Activated T-helper 1 cell treated with anti-CD3 and anti-CD28 coated beads, Interleukin-12 subunit alpha, Interleukin-12 subunit beta, Interleukin-2, Interleukin-4 antibody, amounts not matched to agents 30 ng/mL and 10 ng/mL and 1 ng/mL, durations not matched to agents 14 hours and 24 hours and 36 hours (primary cell): ENCODE data around the gene OTOP2. TPM values are rescaled to one million over a fixed set of nuclear protein-coding genes. Genes with fewer than 3 reads are reported as not detected.

Experiments used
- DNase-seq: peaks from one replicate; pipeline ENCODE4 v3.0.0; 2021; ENCODE audit warnings: low spot score
- H3K27ac Mint-ChIP-seq: one replicate; pipeline ENCODE4 v1.8.0; 2021; ENCODE audit warnings: mild to moderate bottlenecking, mixed read lengths
- H3K27me3 Mint-ChIP-seq: one replicate; pipeline ENCODE4 v1.8.0; 2022; ENCODE audit warnings: mild to moderate bottlenecking, moderate library complexity, mixed read lengths; ENCODE audit not compliant: insufficient read depth
- H3K36me3 Mint-ChIP-seq: one replicate; pipeline ENCODE4 v1.8.0; 2021; ENCODE audit warnings: low read depth, mixed read lengths
- H3K4me1 Mint-ChIP-seq: one replicate; pipeline ENCODE4 v1.8.0; 2021; ENCODE audit warnings: low read depth, mixed read lengths
- H3K4me3 Mint-ChIP-seq: one replicate; pipeline ENCODE4 v1.8.0; 2021; ENCODE audit warnings: mild to moderate bottlenecking, moderate library complexity, mixed read lengths
- H3K9me3 Mint-ChIP-seq: one replicate; pipeline ENCODE4 v1.8.0; 2021; ENCODE audit warnings: mixed read lengths
- intact Hi-C: fragments of 100-400 bp; cut with micrococcal nuclease; formaldehyde crosslinking; loops from one replicate; pipeline ENCODE4 v1.15.1; 2024
- total RNA-seq: library from RNA; stranded (reverse); gene quantifications from 2 replicates; pipeline ENCODE4 v1.2.3, GENCODE V29; 2022

The OTOP2 gene
- total RNA-seq, 1 donor from 2014 or later: not detected

- Mint-ChIP-seq H3K9me3 (no peaks in the 10 kb centered on the region), H3K4me1 (no peaks in the 10 kb centered on the region), H3K4me3 (no peak overlapping the region), H3K27ac (no peak overlapping the region), H3K27me3 (peaks cover 22% of the 10 kb centered on the region), H3K36me3 (no peaks in the 10 kb centered on the region)
- intact Hi-C loops: no loop called here
- DNase-seq: no peak
Observed at GRCh38 chr17:74888469-74888868, 35.6 kb upstream of the OTOP2 start.

- Mint-ChIP-seq H3K4me1 (no peaks in the 10 kb centered on the region), H3K36me3 (no peaks in the 10 kb centered on the region), H3K27ac (no peak overlapping the region), H3K4me3 (no peak overlapping the region), H3K27me3 (peaks cover 37% of the 10 kb centered on the region), H3K9me3 (no peaks in the 10 kb centered on the region)
- no peak for DNase-seq
- intact Hi-C loops: no loop called here
Observed at GRCh38 chr17:74890554-74890953, 33.5 kb upstream of the OTOP2 start.

- no peak for DNase-seq
- H3K4me3 Mint-ChIP-seq: no peak overlapping the region
- no peaks in the 10 kb centered on the region for H3K4me1 Mint-ChIP-seq
- peaks cover 44% of the 10 kb centered on the region for H3K27me3 Mint-ChIP-seq
- no peaks in the 10 kb centered on the region for H3K36me3 Mint-ChIP-seq
- H3K27ac Mint-ChIP-seq: no peak overlapping the region
- intact Hi-C loops: no loop called here
- no peaks in the 10 kb centered on the region for H3K9me3 Mint-ChIP-seq
Observed at GRCh38 chr17:74892013-74892841, 31.8 kb upstream of the OTOP2 start.

DNA sequence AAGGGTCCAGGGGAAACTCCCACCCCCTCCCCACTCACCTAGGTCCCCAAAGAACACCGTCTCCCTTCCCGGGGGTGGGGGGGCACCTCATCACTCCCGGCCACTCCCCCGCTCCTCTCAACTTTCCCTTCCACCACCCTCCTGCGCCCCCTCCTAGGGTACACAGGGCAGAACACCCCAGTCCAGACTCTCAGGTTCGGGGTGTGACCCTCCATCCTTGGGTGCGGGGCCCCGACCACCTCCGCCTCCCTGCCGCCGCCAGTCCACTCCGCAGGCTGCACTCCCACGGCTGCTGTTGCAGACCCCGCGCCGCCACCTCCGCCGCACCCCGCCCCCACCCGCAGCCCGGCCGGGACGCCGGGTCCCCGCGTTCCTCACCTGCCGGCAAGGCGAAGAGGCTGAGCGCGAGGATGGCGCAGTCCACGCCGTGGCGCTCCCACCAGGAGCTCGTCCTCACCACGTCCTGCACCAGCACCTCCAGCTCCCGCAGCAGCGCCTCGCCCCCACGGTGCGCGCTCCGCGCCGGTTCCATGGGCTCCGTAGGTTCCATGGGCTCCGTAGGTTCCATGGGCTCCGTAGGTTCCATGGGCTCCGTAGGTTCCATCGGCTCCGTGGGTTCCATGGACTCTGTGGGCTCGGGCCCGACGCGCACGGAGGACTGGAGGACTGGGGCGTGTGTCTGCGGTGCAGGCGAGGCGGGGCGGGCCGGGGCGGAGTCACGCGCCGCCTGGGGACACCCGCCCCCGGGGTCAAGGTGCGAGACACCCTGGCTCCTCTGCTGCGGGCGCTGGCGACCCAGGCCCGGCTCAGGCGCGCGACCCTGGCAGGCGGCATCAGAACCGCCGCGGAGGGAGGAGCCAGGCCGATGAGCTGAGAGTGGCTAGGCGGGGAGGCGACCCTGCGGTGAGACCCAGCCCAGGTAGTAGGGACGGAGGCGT is 30.8 kb upstream of the OTOP2 start, which contains the start of gene FADS6:
Gene FADS6 (minus strand): TSS at position 660 of the 938 bp plus-strand sequence. CDS start 38 bp downstream, at position 622.
- DNase-seq: no peak
- Mint-ChIP-seq H3K4me3 (no peak within 1 kb of the TSS), H3K9me3 (no peaks in the 10 kb centered on the region), H3K4me1 (no peaks in the 10 kb centered on the region), H3K27ac (no peak within 1 kb of the TSS), H3K36me3 (no peaks in the 10 kb centered on the region), H3K27me3 (peaks cover 44% of the 10 kb centered on the region)
- intact Hi-C loops: no loop called here

DNA sequence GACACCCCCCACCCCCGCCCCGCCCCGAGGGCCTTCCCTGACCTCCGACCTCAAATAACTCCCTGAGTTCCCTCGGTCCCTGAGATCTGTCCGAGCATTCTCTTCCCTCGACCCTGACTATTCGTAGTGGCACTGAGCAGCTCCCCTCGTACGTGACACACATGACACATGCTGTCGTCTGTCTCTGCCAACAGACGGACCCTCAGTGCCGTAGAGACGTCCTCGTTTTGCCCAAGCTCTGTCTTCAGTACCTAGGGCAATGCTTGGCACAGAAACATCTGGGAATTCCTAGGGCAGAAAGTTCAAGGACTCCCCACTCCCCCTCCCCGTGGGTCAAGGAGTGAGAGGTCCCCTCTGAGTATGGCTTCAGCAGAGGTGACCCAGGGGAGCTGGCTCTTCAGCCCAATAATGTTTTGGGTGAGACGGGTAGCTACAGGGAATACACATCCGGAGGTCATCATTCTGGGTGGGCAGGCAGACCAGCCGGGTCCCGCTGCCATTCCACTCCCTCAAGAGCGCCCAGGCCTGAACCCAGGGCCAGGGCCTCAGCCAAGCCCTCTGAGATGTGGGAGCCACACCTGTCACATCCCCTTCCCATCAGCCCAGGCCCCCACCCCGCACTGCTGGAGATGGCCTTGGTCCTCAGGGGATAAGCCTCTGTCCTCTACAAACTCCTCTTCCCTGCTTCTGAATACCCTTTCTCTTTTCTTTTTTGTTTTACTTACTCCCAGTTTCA is 30.0 kb upstream of the OTOP2 start:
- H3K27ac Mint-ChIP-seq: no peak overlapping the region
- no peaks in the 10 kb centered on the region for H3K4me1 Mint-ChIP-seq
- no peaks in the 10 kb centered on the region for H3K36me3 Mint-ChIP-seq
- H3K27me3 Mint-ChIP-seq: peaks cover 49% of the 10 kb centered on the region
- H3K4me3 Mint-ChIP-seq: no peak overlapping the region
- intact Hi-C loops: no loop called here
- no peak for DNase-seq
- no peaks in the 10 kb centered on the region for H3K9me3 Mint-ChIP-seq

GRCh38 chr17:74898376-74898946 is 25.6 kb upstream of the OTOP2 start:
- H3K4me1 Mint-ChIP-seq: no peaks in the 10 kb centered on the region
- intact Hi-C loops: no loop called here
- H3K4me3 Mint-ChIP-seq: no peak overlapping the region
- H3K27me3 Mint-ChIP-seq: peaks cover 37% of the 10 kb centered on the region
- H3K9me3 Mint-ChIP-seq: no peaks in the 10 kb centered on the region
- no peak for DNase-seq
- no peak overlapping the region for H3K27ac Mint-ChIP-seq
- H3K36me3 Mint-ChIP-seq: no peaks in the 10 kb centered on the region

- Mint-ChIP-seq H3K27ac (no peak overlapping the region), H3K4me1 (no peaks in the 10 kb centered on the region), H3K36me3 (no peaks in the 10 kb centered on the region)
Observed at GRCh38 chr17:74900208-74900607, 23.9 kb upstream of the OTOP2 start.

GRCh38 chr17:74901353-74902135 is 22.5 kb upstream of the OTOP2 start:
- Mint-ChIP-seq H3K27ac (no peak overlapping the region), H3K27me3 (peaks cover 12% of the 10 kb centered on the region), H3K4me3 (no peak overlapping the region), H3K9me3 (no peaks in the 10 kb centered on the region), H3K36me3 (no peaks in the 10 kb centered on the region), H3K4me1 (no peaks in the 10 kb centered on the region)
- no peak for DNase-seq
- intact Hi-C loops: no loop called here

More at GRCh38 chr17:74900208-74900607, 23.9 kb upstream of the OTOP2 start:
- no peak overlapping the region for H3K4me3 Mint-ChIP-seq
- DNase-seq: no peak
- intact Hi-C loops: no loop called here
- H3K9me3 Mint-ChIP-seq: no peaks in the 10 kb centered on the region
- peaks cover 25% of the 10 kb centered on the region for H3K27me3 Mint-ChIP-seq

- no peaks in the 10 kb centered on the region for H3K4me1 Mint-ChIP-seq
- H3K27ac Mint-ChIP-seq: no peak overlapping the region
- peaks cover 11% of the 10 kb centered on the region for H3K27me3 Mint-ChIP-seq
- no peak overlapping the region for H3K4me3 Mint-ChIP-seq
- H3K9me3 Mint-ChIP-seq: no peaks in the 10 kb centered on the region
- H3K36me3 Mint-ChIP-seq: no peaks in the 10 kb centered on the region
- intact Hi-C loops: no loop called here
- DNase-seq: no peak
Observed at GRCh38 chr17:74903034-74903433, 21.0 kb upstream of the OTOP2 start.

DNA sequence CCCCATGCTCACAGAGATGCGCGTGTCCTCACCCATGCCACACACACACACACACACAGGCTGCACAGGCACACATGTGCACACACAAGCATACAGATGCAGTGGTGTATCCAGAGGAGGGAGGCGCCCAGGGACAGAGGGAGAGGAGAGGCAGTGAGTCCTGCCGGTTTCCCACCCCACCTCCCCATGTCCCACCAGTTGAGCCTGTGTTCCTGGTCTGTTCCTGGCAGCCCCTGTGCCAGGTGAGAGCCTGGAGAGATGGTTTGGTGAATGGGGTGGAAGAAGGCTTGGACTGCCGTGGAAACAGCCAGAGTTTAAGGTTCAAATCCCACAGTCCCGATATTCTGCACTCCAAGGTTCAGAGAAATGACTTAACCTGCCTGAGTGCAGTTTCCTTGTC is 20.4 kb upstream of the OTOP2 start:
- H3K36me3 Mint-ChIP-seq: no peaks in the 10 kb centered on the region
- intact Hi-C loops: no loop called here
- no peak overlapping the region for H3K27ac Mint-ChIP-seq
- H3K4me1 Mint-ChIP-seq: no peaks in the 10 kb centered on the region
- DNase-seq: no peak
- peaks cover 6% of the 10 kb centered on the region for H3K27me3 Mint-ChIP-seq
- no peak overlapping the region for H3K4me3 Mint-ChIP-seq
- no peaks in the 10 kb centered on the region for H3K9me3 Mint-ChIP-seq

DNA sequence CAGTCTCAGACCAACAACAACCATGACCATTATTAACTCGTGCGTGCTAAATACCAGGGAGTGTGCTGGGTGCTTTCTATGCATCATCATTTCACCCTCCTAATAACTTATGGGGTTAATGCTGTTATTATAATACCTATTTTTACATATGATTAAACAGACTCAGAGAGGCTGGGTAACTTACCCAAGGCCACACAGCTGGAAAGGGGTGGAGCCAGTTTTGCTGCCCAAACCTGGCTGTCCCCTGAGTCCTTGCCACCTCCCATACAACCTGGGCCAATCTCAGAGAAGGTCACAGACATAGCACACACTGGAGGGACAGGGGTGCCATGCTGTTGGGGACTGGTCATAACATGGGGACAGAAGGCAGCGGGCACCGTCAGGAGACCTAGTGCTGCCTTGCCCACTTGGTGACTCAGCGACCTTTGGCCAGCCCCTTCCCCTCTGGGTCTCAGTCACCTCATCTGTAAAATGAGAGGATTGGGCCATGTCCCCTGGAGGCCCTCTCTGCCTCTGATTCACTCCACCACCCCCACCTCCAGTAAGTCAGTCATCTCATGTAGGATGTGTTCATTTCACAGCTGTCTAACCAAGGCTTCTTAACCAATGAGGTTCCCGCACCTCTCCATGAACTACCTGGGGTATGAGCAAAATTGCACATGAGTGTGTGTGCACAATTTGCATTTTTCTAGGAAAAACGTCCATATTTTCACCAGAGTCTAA is 19.2 kb upstream of the OTOP2 start:
- DNase-seq: no peak
- H3K4me1 Mint-ChIP-seq: no peaks in the 10 kb centered on the region
- H3K36me3 Mint-ChIP-seq: no peaks in the 10 kb centered on the region
- no peak overlapping the region for H3K4me3 Mint-ChIP-seq
- peaks cover 13% of the 10 kb centered on the region for H3K27me3 Mint-ChIP-seq
- intact Hi-C loops: no loop called here
- no peak overlapping the region for H3K27ac Mint-ChIP-seq
- H3K9me3 Mint-ChIP-seq: no peaks in the 10 kb centered on the region
